HuH-7 (cell line): Measurements from ENCODE around the gene FGF21.
"Not testable (repeated sequence)": the region's sequence is repeated elsewhere in the genome, so short reads cannot be mapped to it uniquely, and the experiment has no call there.

Experiments used
- DNase-seq: peaks from one replicate; pipeline ENCODE4 v3.0.0; 2011; ENCODE audit warnings: low spot score

The FGF21 gene

DNA sequence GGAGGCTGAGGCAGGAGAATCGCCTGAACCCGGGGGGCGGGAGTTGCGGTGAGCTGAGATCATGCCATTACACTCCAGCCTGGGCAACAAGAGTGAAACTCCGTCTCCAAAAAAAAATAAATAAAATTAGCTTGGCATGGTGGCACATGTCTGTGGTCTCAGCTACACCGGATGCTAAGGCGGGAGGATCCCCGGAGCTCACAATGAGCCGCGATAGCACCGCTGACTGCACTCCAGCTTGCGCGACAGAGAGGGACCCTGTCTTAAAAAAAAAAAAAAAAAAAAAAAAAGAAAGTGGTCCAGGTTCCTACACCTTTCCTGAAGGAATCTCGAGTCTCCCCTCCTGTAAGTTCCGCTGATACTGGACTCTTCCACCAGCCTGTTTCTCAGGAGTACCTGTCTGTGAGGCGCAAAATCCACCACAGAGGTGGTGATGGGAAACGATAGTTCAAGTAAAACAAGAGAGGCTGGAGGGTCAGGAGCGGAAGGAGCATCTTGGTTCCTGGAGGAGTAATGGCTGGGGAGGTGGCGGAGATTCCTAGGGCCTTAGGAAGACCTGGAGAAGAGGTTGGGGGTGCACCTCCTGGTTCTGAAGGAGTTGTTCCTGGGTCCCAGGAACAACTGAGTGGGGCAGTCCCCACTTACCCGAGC is 3.4 kb upstream of the FGF21 start:
- DNase-seq = no peak

- DNase-seq = no peak
These were observed 2.6 kb upstream of the FGF21 start, which contains the start of gene FUT1 for GRCh38 chr19:48752496-48753365. TSS of gene FUT1 (minus strand) at chr19:48752641. CDS start at chr19:48751281, 1,360 bp downstream.

DNA sequence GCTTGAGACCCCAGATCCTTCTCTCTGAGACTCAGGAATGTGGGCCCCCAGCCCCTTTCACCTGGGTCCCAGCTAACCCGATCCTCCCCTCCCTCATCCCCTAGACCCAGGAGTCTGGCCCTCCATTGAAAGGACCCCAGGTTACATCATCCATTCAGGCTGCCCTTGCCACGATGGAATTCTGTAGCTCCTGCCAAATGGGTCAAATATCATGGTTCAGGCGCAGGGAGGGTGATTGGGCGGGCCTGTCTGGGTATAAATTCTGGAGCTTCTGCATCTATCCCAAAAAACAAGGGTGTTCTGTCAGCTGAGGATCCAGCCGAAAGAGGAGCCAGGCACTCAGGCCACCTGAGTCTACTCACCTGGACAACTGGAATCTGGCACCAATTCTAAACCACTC is 463 bp downstream of the FGF21 start:
- no peak for DNase-seq

DNA sequence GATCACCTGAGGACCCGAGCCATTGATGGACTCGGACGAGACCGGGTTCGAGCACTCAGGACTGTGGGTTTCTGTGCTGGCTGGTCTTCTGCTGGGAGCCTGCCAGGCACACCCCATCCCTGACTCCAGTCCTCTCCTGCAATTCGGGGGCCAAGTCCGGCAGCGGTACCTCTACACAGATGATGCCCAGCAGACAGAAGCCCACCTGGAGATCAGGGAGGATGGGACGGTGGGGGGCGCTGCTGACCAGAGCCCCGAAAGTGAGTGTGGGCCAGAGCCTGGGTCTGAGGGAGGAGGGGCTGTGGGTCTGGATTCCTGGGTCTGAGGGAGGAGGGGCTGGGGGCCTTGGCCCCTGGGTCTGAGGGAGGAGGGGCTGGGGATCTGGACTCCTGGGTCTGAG is 888 bp downstream of the FGF21 start:
- DNase-seq = no peak

GRCh38 chr19:48756686-48757085 is 1.4 kb downstream of the FGF21 start:
- no peak for DNase-seq

DNA sequence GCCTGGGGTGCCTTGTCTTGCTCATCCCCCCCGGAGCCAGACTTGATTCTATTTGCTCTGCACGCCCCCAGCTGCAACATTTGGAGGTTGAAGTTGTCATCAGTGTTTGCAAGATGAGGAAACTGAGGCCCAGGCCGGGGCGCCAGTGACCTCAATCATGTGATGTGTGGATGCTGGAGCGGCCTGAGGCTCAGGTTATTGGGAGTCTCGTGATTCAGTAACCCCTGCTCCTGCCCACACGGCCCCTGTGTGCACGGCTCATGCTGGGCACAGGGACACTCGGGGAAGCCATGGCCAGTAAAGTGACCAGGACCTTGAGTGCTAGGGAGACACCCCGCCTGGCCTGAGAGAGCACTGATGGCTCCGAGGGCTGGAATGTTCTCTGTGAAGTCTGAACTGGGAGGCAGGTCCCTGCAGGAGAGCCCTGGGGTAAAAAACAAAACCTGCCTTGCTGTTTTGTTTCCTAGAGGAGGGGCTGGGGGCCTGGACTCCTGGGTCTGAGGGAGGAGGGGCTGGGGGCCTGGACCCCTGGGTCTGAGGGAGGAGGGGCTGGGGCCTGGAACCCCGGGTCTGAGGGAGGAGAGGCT is 1.9 kb downstream of the FGF21 start:
- DNase-seq = no peak

DNA sequence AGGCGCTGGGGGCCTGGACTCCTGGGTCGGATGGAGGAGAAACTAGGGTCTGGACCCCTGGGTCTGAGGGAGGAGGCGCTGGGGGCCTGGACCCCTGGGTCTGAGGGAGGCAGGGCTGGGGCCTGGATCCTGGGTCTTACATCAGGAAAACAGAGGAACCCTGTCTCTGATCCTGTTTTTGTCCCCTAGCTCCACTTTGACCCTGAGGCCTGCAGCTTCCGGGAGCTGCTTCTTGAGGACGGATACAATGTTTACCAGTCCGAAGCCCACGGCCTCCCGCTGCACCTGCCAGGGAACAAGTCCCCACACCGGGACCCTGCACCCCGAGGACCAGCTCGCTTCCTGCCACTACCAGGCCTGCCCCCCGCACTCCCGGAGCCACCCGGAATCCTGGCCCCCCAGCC is 2.4 kb downstream of the FGF21 start:
- DNase-seq = no peak

GRCh38 chr19:48760504-48761205 is 5.3 kb downstream of the FGF21 start:
- DNase-seq = peak; percentile 51

DNA sequence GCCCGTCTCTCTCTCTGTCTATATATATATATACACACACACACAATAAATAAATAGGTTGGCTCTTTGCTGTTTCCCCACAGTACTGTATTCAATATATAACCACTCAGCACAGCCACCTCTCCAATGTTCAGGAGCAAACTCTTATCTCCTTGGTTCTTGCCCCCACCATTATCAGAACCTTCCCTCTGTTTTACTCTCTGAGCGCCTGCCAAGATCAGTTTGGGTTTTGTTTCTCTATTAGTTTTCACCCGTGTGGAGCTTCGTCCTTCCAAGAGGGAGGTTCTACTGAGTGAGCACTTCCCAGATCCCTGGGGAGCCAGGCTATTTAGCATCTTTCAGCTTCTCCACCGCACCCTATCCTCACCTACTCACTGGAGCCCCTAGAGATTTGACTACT is 10.5 kb downstream of the FGF21 start:
- not testable (repeated sequence) for DNase-seq

- DNase-seq = not testable (repeated sequence)
These were observed 12.9 kb downstream of the FGF21 start for GRCh38 chr19:48768171-48768753.

DNA sequence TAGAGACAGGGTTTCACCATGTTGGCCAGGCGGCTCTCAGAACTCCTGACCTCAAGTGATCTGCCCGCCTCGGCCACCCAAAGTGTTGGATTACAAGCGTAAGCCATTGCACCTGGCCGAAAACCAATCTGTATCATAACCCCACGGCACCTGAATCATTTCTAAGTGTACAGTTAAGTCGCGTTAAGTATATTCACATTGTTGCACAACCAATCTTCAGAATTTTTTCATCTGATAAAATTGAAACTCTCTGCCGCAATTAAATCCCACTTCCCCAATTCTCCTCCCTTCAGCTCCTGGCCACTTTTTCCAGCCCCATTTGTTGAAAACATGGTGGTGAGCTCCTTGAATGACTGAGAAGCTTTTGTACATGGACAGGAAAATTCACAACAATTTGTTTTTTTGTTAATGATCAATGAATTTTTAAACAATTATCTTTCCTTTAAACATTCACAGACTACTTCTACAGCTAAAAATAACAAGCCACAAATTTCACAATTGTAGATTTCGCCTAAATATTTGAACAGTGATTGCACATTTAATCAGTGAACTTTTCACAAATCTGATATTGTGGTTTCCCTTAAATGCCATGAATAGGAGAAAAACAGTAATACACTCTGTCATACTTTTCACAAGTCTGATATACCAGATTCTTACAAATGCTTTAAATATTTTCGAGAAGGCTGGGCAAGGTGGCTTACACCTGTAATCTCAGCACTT is 13.8 kb downstream of the FGF21 start:
- DNase-seq = no peak

GRCh38 chr19:48770266-48770665 is 14.9 kb downstream of the FGF21 start:
- DNase-seq = no peak

DNA sequence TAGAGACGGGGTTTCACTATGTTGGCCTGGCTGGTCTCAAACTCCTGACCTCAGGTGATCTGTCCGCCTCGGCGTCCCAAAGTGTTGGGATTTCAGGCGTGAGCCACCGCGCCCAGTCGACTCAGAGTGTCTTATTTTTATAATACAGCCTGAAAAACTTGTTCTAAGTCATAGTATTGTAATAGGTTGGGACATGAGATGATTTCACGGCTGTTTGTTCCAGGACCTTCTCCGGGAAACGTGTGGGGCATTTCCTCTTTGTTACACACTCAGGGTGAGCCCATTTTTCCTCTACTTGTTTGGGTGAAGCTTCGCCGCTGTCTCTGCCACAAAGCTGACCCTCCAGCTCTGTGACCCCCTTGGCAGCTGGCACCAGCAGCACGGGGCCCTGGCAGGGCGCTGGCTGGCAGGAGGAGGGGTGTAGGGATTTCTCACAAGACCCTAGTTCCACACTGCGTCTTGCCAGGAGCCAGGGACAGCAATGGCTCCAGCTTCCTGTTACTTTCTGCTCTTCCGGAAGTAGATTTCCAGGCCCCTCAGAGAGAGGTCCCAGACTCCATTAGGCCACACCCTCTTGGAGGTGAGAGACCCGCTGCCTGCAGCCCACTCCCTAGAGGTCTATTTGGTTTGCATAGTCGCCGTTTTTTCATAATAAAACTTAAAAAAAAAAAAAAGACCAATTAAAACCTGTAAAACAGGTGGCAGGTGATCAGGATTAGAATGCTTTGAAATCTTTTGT is 15.6 kb downstream of the FGF21 start:
- DNase-seq = no peak

- no peak for DNase-seq
These were observed 17.2 kb downstream of the FGF21 start for GRCh38 chr19:48772503-48772953.

GRCh38 chr19:48777139-48777538 is 21.8 kb downstream of the FGF21 start:
- DNase-seq = no peak

GRCh38 chr19:48777720-48778119 is 22.4 kb downstream of the FGF21 start:
- no peak for DNase-seq

DNA sequence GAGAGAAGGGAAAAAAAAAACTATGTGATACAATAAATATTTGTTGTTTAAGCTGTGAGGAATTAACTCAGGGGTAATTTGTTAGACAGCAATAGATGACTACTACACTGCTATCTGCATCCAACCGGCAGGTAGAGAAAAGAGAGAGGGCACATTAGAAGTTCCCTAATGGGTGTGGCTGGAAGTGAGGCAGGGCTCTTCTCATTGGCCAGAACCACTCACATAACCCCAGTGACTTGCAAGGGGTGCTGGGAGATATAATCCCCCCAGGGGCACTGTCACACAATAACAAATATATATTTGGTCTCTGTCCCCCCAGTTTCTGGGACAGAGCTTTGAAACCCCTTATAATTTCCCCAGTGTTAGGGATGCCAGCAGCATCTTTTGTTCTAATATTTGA is 24.3 kb downstream of the FGF21 start:
- DNase-seq = no peak

DNA sequence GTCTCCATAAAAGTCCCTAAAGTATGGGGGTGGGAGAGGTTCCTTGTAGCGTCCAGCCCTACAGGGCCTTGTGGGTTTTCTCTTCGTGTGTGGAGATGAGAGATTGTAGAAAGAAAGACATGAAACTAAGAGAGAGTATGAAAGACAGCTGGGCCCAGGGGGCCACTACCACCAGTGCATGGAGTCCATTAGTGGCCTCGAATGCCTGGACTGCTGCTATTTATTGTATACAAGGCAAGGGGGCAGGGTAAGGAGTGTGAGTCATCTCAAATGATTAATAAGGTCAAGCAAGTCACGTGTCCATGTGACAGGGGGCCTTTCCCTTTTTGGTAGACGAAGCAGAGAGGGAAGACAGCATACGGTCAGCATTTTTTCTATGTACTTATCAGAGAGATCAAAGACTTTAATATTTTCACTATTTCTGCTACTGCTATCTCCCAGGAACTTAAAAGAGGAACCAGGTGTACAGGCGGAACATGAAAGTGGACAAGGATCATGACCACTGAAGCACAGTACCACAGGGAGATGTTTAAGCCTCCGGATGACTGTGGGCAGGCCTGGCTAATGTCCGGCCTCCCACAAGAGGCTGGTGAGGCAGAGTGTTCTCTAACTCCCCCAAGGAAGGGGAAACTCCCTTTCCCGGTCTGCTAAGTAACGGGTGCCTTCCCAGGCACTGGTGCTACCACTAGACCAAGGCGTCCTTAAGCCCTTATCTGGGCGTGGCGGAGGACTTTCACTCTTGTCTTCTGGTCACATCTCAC is 25.5 kb downstream of the FGF21 start:
- no peak for DNase-seq

- DNase-seq = no peak
These were observed 29.2 kb downstream of the FGF21 start for GRCh38 chr19:48784527-48784926.

DNA sequence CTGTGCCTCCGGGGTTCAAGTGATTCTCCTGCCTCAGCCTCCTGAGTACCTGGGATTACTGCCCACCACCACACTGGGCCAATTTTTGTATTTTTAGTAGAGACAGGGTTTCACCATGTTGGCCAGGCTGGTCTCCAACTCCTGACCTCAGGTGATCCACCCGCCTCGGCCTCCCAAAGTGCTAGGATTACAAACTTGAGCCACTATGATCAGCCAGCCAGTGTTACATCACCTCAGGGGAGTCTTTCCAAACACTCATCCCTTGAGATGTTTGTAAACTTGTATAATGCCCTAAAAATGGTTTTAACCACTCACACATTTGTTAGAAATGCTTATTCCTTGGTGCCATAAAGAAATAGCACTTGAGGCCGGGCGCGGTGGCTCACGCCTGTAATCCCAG is 31.1 kb downstream of the FGF21 start:
- DNase-seq = not testable (repeated sequence)
